HEK293 (cell line): ENCODE measurements around the gene STING1.
A peak's percentile ranks its signal among the peaks of the same experiment; 100 is the strongest.

Experiments used
- ZNF223 ChIP-seq: fragments of 450-650 bp; formaldehyde crosslinking; IDR thresholded peaks from 2 replicates; pipeline ENCODE4 v1.5.1; 2016; ENCODE audit warnings: missing biosample characterization, missing genetic modification characterization
- ZNF48 ChIP-seq: fragments of 450-650 bp; formaldehyde crosslinking; IDR thresholded peaks from 2 replicates; pipeline ENCODE4 v1.5.1; 2016; ENCODE audit warnings: missing biosample characterization, missing genetic modification characterization
- ZNF529 ChIP-seq: fragments of 450-650 bp; formaldehyde crosslinking; IDR thresholded peaks from 2 replicates; pipeline ENCODE4 v1.5.1; 2017; ENCODE audit warnings: missing genetic modification characterization, missing biosample characterization; ENCODE audit not compliant: insufficient replicate concordance
- ZNF776 ChIP-seq: fragments of 450-650 bp; formaldehyde crosslinking; IDR thresholded peaks from 2 replicates; pipeline ENCODE4 v1.5.0; 2017; ENCODE audit warnings: missing biosample characterization, missing genetic modification characterization, borderline replicate concordance
- TF ChIP-seq, protein P1 (sequence below): fragments of 450-650 bp; formaldehyde crosslinking; IDR thresholded peaks from 2 replicates; pipeline ENCODE4 v1.5.1; 2016; ENCODE audit warnings: missing biosample characterization, missing genetic modification characterization
- TF ChIP-seq, protein P2 (sequence below): fragments of 450-650 bp; formaldehyde crosslinking; IDR thresholded peaks from 2 replicates; pipeline ENCODE4 v1.5.1; 2016; ENCODE audit warnings: missing biosample characterization, missing genetic modification characterization, borderline replicate concordance
- TF ChIP-seq, protein P3 (sequence below): fragments of 450-650 bp; formaldehyde crosslinking; IDR thresholded peaks from 2 replicates; pipeline ENCODE4 v1.5.1; 2016; ENCODE audit warnings: missing biosample characterization, missing genetic modification characterization
- TF ChIP-seq, protein P4 (sequence below): fragments of 450-650 bp; formaldehyde crosslinking; IDR thresholded peaks from 2 replicates; pipeline ENCODE4 v1.5.1; 2017; ENCODE audit warnings: missing biosample characterization, missing genetic modification characterization
- TF ChIP-seq, protein P5 (sequence below): fragments of 450-650 bp; formaldehyde crosslinking; conservative IDR thresholded peaks from 2 replicates; pipeline ENCODE4 v1.5.1; 2016; ENCODE audit warnings: low read depth, missing biosample characterization, missing genetic modification characterization
- TF ChIP-seq, protein P6 (sequence below): fragments of 450-650 bp; formaldehyde crosslinking; IDR thresholded peaks from 2 replicates; pipeline ENCODE4 v1.5.1; 2016; ENCODE audit warnings: missing biosample characterization, missing genetic modification characterization
- TF ChIP-seq, protein P7 (sequence below): fragments of 450-650 bp; formaldehyde crosslinking; IDR thresholded peaks from 2 replicates; pipeline ENCODE4 v1.5.1; 2016; ENCODE audit warnings: missing biosample characterization, missing genetic modification characterization
- TF ChIP-seq, protein P8 (sequence below): fragments of 450-650 bp; formaldehyde crosslinking; IDR thresholded peaks from 2 replicates; pipeline ENCODE4 v1.5.1; 2016; ENCODE audit warnings: missing biosample characterization, missing genetic modification characterization

Gene STING1

DNA sequence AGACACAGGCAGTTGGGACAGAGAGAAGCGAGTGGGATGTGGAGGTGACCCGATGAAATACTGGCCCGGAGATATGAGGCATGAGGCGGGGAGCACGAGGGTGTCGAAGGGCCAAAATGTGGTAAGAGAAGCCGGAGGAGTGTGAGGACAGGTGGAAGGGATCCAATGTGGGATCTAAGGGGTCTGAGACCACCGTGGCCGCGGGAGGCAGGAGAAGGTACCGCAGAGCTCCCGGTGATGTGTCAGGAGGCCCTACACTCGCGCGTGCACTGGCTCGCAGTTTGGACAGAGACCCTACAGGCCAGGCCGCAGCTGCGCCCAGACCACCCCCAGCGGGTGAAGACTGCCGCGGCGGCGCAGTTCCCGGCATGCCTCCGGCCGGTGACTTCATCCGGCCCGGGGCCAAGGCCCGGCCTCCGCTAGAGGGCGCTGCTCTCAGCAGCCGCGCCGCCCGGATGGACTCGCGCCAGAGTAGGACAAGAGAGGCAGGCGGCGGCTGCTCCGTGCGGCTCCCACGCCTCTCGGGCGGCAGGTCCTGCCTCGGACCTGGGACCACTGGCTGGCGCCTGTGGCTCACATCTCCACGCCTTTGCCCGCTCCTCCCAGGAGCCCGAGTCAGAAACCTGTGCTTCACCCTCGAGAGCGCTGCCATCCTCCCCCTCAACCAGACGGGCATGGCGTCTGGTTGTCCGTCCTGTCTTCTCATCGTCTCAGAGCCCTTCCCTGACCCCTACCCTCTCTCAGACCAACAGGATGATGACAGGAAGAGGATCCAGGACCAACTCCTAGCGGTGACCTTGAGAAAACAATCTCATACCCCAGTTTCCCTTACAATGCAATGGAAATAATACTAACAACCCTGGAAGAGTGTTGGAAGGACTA is 35.4 kb upstream of the STING1 start (continued):
- TF ChIP-seq, protein P1, sequence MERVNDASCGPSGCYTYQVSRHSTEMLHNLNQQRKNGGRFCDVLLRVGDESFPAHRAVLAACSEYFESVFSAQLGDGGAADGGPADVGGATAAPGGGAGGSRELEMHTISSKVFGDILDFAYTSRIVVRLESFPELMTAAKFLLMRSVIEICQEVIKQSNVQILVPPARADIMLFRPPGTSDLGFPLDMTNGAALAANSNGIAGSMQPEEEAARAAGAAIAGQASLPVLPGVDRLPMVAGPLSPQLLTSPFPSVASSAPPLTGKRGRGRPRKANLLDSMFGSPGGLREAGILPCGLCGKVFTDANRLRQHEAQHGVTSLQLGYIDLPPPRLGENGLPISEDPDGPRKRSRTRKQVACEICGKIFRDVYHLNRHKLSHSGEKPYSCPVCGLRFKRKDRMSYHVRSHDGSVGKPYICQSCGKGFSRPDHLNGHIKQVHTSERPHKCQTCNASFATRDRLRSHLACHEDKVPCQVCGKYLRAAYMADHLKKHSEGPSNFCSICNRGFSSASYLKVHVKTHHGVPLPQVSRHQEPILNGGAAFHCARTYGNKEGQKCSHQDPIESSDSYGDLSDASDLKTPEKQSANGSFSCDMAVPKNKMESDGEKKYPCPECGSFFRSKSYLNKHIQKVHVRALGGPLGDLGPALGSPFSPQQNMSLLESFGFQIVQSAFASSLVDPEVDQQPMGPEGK = peak; percentile 88
- no peak for TF ChIP-seq ZNF48
- TF ChIP-seq ZNF776 = no peak
- TF ChIP-seq, protein P2, sequence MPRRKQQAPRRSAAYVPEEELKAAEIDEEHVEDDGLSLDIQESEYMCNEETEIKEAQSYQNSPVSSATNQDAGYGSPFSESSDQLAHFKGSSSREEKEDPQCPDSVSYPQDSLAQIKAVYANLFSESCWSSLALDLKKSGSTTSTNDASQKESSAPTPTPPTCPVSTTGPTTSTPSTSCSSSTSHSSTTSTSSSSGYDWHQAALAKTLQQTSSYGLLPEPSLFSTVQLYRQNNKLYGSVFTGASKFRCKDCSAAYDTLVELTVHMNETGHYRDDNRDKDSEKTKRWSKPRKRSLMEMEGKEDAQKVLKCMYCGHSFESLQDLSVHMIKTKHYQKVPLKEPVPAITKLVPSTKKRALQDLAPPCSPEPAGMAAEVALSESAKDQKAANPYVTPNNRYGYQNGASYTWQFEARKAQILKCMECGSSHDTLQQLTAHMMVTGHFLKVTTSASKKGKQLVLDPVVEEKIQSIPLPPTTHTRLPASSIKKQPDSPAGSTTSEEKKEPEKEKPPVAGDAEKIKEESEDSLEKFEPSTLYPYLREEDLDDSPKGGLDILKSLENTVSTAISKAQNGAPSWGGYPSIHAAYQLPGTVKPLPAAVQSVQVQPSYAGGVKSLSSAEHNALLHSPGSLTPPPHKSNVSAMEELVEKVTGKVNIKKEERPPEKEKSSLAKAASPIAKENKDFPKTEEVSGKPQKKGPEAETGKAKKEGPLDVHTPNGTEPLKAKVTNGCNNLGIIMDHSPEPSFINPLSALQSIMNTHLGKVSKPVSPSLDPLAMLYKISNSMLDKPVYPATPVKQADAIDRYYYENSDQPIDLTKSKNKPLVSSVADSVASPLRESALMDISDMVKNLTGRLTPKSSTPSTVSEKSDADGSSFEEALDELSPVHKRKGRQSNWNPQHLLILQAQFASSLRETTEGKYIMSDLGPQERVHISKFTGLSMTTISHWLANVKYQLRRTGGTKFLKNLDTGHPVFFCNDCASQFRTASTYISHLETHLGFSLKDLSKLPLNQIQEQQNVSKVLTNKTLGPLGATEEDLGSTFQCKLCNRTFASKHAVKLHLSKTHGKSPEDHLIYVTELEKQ = peak; percentile 84
- TF ChIP-seq, protein P3, sequence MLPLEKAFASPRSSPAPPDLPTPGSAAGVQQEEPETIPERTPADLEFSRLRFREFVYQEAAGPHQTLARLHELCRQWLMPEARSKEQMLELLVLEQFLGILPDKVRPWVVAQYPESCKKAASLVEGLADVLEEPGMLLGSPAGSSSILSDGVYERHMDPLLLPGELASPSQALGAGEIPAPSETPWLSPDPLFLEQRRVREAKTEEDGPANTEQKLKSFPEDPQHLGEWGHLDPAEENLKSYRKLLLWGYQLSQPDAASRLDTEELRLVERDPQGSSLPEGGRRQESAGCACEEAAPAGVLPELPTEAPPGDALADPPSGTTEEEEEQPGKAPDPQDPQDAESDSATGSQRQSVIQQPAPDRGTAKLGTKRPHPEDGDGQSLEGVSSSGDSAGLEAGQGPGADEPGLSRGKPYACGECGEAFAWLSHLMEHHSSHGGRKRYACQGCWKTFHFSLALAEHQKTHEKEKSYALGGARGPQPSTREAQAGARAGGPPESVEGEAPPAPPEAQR (tag by site-specific recombination) = no peak
- TF ChIP-seq, protein P4, sequence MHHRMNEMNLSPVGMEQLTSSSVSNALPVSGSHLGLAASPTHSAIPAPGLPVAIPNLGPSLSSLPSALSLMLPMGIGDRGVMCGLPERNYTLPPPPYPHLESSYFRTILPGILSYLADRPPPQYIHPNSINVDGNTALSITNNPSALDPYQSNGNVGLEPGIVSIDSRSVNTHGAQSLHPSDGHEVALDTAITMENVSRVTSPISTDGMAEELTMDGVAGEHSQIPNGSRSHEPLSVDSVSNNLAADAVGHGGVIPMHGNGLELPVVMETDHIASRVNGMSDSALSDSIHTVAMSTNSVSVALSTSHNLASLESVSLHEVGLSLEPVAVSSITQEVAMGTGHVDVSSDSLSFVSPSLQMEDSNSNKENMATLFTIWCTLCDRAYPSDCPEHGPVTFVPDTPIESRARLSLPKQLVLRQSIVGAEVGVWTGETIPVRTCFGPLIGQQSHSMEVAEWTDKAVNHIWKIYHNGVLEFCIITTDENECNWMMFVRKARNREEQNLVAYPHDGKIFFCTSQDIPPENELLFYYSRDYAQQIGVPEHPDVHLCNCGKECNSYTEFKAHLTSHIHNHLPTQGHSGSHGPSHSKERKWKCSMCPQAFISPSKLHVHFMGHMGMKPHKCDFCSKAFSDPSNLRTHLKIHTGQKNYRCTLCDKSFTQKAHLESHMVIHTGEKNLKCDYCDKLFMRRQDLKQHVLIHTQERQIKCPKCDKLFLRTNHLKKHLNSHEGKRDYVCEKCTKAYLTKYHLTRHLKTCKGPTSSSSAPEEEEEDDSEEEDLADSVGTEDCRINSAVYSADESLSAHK (tag by site-specific recombination) = peak; percentile 38; the same call in 1 of the 2 replicates
- TF ChIP-seq, protein P5, sequence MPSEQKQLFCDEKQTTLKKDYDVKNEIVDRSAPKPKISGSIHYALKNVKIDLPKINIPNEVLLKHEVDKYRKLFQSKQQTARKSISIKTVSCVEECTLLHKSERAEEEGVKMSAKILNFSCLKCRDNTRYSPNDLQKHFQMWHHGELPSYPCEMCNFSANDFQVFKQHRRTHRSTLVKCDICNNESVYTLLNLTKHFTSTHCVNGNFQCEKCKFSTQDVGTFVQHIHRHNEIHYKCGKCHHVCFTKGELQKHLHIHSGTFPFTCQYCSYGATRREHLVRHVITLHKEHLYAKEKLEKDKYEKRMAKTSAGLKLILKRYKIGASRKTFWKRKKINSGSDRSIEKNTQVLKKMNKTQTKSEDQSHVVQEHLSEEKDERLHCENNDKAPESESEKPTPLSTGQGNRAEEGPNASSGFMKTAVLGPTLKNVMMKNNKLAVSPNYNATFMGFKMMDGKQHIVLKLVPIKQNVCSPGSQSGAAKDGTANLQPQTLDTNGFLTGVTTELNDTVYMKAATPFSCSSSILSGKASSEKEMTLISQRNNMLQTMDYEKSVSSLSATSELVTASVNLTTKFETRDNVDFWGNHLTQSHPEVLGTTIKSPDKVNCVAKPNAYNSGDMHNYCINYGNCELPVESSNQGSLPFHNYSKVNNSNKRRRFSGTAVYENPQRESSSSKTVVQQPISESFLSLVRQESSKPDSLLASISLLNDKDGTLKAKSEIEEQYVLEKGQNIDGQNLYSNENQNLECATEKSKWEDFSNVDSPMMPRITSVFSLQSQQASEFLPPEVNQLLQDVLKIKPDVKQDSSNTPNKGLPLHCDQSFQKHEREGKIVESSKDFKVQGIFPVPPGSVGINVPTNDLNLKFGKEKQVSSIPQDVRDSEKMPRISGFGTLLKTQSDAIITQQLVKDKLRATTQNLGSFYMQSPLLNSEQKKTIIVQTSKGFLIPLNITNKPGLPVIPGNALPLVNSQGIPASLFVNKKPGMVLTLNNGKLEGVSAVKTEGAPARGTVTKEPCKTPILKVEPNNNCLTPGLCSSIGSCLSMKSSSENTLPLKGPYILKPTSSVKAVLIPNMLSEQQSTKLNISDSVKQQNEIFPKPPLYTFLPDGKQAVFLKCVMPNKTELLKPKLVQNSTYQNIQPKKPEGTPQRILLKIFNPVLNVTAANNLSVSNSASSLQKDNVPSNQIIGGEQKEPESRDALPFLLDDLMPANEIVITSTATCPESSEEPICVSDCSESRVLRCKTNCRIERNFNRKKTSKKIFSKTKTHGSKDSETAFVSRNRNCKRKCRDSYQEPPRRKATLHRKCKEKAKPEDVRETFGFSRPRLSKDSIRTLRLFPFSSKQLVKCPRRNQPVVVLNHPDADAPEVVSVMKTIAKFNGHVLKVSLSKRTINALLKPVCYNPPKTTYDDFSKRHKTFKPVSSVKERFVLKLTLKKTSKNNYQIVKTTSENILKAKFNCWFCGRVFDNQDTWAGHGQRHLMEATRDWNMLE (tag by site-specific recombination) = peak; percentile 71
- TF ChIP-seq, protein P6, sequence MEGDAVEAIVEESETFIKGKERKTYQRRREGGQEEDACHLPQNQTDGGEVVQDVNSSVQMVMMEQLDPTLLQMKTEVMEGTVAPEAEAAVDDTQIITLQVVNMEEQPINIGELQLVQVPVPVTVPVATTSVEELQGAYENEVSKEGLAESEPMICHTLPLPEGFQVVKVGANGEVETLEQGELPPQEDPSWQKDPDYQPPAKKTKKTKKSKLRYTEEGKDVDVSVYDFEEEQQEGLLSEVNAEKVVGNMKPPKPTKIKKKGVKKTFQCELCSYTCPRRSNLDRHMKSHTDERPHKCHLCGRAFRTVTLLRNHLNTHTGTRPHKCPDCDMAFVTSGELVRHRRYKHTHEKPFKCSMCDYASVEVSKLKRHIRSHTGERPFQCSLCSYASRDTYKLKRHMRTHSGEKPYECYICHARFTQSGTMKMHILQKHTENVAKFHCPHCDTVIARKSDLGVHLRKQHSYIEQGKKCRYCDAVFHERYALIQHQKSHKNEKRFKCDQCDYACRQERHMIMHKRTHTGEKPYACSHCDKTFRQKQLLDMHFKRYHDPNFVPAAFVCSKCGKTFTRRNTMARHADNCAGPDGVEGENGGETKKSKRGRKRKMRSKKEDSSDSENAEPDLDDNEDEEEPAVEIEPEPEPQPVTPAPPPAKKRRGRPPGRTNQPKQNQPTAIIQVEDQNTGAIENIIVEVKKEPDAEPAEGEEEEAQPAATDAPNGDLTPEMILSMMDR = peak; percentile 100
- TF ChIP-seq, protein P7, sequence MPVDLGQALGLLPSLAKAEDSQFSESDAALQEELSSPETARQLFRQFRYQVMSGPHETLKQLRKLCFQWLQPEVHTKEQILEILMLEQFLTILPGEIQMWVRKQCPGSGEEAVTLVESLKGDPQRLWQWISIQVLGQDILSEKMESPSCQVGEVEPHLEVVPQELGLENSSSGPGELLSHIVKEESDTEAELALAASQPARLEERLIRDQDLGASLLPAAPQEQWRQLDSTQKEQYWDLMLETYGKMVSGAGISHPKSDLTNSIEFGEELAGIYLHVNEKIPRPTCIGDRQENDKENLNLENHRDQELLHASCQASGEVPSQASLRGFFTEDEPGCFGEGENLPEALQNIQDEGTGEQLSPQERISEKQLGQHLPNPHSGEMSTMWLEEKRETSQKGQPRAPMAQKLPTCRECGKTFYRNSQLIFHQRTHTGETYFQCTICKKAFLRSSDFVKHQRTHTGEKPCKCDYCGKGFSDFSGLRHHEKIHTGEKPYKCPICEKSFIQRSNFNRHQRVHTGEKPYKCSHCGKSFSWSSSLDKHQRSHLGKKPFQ = no peak
- no peak for TF ChIP-seq ZNF529 (tag by site-specific recombination)
- TF ChIP-seq, protein P8, sequence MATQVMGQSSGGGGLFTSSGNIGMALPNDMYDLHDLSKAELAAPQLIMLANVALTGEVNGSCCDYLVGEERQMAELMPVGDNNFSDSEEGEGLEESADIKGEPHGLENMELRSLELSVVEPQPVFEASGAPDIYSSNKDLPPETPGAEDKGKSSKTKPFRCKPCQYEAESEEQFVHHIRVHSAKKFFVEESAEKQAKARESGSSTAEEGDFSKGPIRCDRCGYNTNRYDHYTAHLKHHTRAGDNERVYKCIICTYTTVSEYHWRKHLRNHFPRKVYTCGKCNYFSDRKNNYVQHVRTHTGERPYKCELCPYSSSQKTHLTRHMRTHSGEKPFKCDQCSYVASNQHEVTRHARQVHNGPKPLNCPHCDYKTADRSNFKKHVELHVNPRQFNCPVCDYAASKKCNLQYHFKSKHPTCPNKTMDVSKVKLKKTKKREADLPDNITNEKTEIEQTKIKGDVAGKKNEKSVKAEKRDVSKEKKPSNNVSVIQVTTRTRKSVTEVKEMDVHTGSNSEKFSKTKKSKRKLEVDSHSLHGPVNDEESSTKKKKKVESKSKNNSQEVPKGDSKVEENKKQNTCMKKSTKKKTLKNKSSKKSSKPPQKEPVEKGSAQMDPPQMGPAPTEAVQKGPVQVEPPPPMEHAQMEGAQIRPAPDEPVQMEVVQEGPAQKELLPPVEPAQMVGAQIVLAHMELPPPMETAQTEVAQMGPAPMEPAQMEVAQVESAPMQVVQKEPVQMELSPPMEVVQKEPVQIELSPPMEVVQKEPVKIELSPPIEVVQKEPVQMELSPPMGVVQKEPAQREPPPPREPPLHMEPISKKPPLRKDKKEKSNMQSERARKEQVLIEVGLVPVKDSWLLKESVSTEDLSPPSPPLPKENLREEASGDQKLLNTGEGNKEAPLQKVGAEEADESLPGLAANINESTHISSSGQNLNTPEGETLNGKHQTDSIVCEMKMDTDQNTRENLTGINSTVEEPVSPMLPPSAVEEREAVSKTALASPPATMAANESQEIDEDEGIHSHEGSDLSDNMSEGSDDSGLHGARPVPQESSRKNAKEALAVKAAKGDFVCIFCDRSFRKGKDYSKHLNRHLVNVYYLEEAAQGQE (tag by site-specific recombination) = peak; percentile 85
- TF ChIP-seq ZNF223 = no peak
